Measurements from ENCODE around the gene ADRM1.

Gene ADRM1

DNA sequence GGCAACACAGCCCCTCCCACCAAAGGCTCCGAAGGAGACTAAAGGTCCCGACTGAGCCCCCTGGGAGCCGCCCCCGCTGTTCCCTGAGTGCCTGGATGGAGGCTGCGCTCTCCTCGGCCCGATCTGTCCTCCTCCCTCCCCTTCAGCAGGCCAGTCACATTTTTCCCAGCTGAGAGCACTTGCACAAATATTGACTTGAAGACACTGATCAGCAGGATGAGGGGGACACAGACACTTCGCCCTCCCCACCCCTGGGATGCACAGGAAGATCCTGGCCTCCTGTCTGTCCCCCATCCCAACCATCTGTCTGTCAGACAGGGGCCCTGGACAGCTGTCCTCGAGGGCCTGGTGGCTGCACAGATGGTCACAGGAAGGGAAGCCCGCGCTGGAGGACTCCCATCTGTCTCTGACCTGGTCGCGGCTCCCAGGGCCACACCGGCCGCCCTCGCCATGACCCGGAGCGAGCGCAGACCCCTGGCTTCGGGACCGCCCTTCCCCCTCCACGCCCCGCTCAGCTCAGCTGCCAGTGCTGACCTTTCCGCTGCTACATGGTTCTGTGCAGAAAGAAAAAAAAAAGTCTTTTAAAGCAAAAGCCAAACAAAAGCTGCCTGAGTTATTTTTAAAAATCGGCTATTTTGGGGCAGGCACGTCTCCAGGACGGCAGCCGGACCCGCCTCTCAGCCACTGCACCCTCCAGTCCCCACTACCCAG is 53.2 kb downstream of the ADRM1 start:
- no peak for DNase-seq (ENCODE audit: low read depth, low spot score)

DNA sequence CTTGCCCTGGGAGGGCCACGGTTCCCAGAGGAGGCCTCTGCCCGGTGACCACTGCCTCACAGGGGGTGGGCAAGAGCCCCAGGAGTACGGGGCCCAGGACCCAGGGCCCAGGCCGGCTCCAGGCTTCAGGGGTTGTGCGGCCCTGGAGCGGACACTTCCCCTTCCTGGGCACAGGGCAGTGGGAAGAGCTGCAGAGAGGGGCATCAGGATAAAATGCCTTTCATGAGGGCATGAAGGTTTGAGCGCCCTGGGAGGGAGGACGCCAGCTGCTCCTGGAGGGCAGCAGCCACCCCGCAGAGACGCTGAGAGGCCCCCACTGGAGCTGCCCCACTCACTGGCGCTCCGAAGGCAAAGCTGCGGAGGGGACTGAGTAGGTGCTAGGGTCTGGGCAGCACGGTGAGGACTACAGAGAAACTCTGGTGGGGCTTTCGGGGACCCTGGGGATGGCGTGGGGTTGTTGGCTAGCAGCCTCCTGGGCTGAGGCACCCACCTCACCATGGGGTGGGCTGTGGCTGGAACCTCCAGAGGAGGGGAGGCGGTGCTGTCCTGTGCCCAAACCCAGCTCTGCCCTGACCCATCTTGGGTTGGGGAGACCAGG is 53.9 kb downstream of the ADRM1 start:
- DNase-seq (ENCODE audit: low read depth, low spot score), result no peak

DNA sequence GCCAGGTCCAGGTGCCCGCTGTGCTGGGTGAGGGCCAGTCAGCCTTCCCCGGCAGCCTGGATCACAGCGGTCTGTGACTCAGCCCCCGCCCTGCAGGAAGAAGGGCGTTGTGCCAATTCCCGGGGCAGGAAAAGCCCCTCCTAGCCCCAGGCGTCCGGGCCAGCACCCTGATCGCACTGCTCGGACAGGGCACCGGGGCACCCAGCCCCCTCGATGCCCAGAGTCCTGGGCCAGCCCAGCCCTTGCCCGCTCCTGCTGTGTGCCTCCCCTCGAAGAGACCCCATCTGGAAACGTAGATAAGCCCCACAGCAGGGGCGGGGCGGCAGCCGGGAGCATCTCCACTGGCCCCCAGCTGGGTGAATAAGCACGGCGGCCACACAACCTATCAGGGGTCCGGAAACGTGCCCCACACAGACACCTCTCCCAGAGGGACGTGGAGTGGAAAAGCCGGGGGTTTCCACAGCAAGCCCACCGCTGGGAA is 54.4 kb downstream of the ADRM1 start:
- DNase-seq (ENCODE audit: low read depth, low spot score), result no peak

DNA sequence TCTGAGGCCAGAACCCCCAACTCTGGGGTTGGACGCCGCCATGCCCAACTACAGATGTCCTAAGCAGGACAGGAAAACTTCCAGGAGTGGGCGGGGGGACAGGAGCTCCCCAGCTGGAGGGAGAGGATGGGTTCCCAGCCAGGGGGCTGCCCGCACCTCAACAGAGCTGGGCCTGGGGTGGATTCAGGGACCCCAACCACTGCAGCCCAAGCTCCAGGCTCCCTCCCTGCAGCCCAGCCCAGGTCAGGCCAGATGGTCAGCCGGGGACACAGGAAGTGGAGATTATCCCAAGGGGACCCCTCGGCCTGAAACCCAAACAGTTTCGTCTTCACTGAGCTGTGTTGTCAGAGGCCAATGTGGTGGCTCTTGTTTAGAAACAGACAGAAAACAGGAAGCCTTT is 54.9 kb downstream of the ADRM1 start:
- no peak for DNase-seq (ENCODE audit: low read depth, low spot score)

All from iPS DF 19.7 (cell line).